ENCODE results near the gene SLC36A4.
"Not testable (repeated sequence)": the region's sequence is repeated elsewhere in the genome, so short reads cannot be mapped to it uniquely, and the experiment has no call there.

The SLC36A4 gene

DNA sequence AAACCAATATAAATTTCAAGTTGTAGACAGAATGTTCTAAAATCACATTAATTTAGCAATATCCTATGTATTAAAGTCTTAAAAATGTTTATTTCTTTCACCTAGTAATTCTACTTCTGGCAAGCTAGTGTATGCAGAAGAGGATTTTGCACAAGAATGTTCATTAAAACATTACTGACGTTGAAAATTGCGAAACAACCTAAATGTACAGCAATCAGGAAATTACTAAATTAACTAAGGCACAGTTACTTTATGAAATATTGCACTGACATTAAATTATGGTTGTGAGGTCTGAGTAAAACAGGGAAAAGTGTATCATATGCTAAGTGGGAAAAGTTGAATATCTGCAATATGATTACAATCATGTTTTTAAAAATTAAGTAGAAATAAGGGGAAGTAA, 4.1 kb downstream of the SLC36A4 start:
- DNase-seq: no peak

DNA sequence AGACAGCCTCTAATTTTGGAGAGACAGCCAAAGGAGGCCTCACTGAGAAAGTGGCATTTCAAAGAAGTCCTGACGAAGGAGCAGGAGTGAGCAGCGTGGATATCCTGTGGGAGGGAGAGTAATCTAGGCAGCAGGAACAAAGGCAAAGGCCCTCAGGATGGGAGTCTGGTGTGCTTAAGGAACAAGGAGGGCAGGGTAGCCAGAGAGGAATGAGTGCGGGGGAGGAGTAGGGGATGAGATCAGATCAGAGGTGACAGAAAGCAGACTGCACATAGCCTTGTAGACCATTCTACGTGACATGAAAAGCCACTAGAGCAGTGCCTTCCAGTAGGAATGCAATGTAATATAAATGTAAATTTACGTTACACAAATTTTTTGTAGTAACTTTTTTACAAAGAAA, 5.6 kb downstream of the SLC36A4 start:
- DNase-seq: no peak

DNA sequence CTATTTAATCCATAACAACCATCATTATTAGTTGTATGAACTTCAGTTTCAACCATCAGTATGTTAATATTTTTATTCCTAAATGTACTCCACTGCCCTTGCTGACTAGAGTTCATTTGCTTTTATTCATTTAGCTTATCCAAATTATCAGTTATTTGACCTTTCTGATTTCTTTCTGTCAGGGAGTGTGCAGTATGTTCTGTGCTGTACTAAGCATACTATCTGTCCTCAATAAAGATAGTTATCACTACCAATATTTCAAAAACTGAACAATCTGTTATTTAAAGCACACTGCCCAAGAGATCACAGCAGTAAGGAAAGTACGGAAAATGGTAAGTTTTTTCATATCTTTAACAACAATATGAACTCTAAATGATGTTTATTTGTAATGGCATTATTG, 8.3 kb downstream of the SLC36A4 start:
- no peak for DNase-seq

DNA sequence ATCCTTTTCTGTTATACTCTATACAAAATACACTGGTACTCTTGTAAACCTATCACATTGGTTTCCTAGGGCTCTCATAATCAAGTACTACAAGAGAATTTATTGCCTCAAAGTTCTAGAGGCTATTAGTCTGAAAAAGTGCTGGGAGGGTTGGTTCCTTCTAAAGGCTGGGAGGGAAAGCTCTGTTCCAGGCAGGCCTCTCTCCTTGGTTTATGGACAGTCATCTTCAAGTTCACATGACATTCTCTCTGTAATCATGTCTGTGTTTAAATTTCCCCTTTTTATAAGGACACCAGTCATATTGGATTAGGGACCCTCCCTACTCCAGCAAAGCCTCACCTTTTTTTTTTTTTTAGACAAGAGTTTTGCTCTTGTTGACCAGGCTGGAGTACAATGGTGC, 9.1 kb downstream of the SLC36A4 start:
- DNase-seq: no peak

DNA sequence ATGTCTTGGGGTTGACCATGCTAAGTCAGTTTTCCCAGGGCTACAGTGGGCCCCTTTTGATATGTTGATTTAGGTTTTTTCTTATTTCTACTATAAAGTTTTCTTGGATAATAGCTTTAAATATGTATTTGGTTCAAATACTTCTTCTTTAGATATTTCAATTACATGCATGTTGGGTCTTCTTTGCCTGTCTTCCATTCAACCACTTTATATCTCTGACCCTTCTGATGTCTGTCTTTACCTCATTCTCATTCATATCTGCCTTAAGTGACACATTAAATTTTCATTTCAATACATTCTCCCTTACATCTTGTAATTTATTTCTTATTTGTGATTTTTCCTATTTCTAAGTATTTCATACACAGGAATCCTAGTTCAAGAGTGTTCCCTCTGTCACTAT, 10.5 kb downstream of the SLC36A4 start:
- no peak for DNase-seq

DNA sequence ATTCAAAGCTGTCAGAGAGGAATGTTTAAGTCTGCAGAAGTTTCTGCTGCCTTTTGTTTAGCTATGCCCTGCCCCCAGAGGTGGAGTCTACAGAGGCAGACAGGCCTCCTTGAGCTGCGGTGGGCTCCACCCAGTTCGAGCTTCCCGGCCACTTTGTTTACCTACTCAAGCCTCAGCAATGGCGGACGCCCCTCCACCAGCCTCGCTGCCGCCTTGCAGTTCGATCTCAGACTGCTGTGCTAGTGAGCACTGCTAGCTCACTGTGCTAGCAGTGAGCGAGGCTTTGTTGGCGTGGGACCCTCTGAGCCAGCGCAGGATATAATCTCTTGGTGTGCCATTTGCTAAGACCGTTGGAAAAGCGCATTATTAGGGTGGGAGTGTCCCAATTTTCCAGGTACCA, 19.9 kb downstream of the SLC36A4 start:
- DNase-seq: not testable (repeated sequence)

DNA sequence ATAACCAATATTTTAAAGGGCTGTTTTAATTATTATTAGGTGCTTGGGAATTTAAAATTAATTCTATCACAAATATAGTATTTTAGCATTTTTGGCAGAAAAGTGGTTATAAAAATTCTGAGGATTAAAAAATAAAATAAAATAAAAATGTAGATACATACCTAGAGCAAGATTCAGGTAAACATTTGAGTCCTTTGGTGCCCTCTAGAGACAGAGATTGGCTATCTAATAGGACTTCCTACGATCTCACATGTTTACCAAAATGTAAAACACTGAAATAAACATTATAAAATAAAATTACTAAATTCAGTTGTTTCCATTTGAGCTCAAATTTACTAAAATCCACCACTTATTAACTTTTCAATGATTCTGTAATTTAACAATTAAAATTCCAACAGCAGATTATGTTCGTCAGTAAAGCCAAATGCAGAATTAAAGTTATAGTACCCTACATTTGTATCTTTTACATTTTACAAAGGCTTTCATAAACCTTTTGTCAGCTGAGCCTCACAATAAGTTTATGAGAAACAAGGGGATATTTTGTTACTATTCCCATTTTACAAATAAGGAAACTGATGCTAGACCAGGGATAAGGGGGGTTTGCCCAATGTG, 27.7 kb downstream of the SLC36A4 start:
- peak; percentile 8 for DNase-seq

DNA sequence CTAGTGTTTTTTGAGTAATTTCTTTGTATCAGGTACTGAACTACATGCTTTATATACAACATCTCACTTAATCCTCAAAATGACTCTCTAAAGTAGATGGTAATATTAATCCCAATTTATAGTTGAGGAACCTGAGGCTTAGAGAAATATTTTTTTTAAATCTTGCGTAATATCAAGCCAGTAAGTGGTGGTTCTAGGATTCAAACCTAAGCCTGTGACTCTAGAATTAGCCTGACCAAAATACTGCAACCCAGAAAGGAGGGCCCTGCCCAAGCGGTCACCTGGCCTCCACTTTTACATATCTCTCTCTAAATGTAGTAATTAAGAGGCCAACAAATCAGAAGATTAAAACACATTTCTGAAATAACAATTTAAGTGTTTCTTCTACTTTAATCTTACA, 28.6 kb downstream of the SLC36A4 start:
- no peak for DNase-seq

DNA sequence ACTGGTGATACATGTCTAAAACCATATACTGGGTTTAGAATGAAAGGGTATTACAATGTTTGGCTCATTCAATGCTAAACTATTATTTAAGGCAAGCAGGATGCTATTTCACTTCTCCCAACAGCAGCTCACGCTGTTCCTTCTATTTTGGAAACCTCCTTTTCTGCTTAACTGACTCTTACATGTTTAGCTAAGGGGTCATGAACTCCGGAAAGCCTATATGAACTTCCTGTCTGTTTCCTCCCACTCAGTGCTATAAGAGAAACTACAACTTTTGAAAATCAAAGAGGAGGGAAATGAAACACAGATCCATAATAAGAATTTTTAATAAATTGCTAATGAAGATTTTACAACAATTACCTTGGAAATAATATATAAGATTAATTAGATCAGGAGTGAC, 30.9 kb downstream of the SLC36A4 start:
- no peak for DNase-seq

DNA sequence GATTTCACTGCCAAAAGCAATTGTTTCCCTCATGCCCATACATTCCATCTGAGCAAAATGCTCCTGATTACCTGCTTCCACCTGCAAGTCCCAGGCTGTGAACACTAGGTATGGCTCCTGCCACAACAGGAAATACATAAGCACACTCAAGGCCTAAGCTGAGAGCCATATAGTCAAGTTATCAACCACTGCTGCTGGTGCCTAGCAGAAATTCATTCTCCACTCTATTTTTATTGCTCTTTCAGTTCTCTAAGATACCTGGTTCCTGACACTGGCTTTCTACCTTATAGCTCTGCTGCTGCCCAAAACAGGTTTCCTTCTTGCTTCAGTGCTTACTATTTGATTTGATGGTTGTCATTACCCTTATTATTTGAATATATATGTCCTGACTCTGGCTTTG, 31.6 kb downstream of the SLC36A4 start:
- DNase-seq: no peak

DNA sequence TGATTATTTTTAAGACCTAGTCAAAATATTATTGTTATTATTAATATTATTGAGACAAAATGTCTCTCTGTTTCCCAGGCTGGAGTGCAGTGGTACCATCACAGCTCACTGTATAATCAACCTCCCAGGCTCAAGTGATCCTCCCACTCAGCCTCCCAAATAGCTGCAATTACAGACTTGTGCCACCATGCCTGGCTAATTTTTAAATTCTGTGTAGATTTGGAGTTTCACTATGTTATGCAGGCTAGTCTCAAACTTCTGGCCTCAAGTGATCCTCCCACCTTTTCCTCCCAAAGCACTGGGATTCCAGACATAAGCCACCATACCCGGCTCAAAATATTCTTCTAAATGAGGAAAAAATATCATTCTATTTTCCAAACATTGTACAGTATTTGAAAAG, 37.0 kb downstream of the SLC36A4 start:
- no peak for DNase-seq

DNA sequence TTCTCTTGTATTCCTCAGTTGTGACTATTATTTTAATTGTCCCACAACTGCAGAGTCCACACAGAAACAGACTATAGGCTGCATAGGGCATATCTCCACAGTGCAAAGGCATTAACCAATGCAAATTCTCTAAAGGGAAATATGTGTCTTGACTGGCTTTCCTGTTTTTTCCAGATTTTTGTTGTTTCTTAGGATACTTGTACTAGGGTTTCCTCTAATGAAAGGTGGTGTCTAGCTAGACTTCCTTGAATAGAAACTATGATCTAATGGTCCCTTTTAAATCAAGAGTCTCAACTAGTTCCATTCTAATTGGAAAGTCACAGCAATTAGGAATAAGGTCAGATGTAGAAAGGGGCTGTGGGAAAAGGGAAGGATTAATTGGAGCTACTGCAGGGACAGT, 37.6 kb downstream of the SLC36A4 start:
- DNase-seq: no peak

DNA sequence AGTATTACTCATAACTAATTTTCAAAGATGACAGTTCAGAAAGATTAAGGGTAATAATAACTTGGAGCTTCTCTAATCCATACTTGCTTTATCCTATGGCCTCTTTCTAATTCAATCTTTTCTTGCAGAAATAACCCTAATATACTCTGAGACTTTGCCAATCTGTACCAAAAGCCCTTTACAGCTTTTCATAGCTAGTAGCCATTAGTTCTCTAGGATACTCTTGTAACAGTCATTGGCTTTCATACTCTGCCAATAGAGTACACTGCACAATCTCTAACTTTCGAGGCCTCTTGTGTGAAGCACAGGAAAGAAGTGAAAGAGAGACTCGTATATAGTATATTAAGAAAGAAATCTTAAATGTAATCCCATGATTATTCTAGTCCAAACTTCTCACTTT, 38.1 kb downstream of the SLC36A4 start:
- no peak for DNase-seq

DNA sequence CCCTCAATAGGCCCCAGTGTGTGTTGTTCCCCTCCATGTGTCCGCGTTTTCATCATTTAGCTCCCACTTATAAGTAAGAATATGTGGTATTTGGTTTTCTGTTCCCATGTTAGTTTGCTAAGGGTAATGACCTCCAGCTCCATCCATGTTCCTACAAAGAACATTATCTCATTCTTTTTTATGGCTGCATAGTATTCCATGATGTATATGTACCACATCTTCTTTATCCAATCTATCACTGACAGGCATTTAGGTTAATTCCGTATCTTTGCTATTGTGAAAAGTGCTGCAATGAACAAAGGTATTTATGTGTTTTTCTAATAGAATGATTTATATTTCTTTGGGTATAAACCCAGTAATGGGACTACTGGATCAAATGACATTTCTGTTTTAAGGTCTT, 42.1 kb downstream of the SLC36A4 start:
- no peak for DNase-seq

DNA sequence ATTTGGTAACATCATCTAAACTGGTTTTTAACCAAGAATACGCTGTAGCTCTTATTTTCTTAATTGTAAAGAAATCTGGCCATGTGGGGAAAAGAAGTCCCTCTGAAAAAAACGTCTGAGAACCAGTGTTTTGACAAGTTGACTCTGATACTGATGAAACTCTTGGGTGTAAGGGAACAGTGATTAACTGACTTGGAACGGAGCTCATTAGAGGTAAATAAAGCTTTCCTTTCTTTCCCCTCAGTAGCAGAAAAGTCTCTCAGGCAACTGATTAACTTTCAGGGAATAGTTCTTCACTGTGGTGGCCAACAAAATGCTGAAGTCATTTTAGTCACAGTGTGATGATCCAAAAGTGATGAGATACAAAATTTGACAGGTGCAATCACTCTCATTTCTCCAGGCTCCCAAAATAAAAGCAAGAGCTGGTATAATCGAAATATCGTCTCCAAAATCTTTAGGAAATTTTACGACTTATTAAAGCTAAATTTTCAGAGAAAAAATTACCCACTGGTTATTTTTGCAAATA, 52.3 kb downstream of the SLC36A4 start:
- no peak for DNase-seq

DNA sequence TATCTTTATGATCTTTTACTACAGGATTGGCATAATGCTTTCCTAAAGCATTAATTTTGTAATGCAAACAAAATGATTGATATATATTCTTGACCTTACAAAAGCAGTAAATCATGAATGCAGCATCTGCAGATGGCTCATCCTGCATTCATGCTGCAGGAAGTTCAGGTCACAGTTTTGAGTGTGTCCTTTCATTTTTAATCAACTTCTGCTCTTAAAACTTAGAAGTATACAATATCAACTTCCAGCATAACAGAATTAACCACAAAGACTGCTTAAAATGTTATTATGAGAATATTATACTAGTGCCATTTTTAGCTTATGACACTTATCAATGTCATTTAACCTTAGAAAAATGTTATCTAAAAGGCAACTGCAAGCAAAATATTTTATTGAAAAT, 54.0 kb downstream of the SLC36A4 start:
- DNase-seq: no peak

DNA sequence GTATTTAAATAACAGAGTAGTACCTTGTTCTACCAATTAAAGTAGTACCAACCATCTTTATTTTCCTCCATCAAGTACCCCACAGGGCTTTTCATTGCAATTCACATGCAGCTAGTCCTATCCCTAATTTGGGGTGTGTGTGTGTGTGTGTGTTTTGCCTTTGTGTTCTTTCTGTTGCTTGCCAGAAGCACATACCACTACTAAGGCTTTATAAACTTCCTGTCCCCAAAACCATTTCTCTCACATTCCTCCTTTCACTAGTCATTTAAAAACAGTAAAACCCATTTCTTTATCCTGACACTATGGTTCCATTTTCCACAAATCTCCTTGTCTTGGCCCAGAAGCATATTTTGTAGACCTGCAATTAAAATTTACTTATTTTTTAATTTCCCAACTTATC, 54.6 kb downstream of the SLC36A4 start:
- DNase-seq: no peak

DNA sequence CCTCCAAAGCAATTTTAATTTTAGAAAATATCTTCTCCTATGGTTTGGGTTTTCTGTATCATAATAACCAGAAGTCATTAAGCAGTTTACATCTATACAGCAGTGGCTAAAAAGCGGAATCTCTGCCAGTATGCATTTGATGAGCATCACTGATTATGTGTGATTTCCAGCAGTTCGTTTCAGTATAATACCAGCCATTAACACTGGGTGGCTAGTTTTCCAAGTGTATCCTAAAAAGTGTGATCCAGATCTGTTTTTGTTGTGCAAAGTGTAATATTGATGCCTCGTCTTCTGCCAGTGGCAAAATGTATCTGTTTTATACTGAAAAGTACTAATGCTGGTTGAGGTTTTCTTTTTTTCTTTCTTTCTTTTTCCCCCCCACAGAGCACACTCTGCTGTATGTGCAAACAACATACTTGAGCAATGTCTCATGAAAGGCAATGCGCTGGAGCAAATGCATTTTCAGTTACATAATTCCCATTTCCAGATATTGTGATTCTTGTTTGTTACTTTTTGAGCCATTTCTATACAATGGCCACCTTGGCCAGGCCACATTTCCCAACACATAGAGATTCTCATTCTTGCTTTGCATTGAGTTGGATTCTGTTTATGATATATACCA, 64.2 kb downstream of the SLC36A4 start:
- no peak for DNase-seq

DNA sequence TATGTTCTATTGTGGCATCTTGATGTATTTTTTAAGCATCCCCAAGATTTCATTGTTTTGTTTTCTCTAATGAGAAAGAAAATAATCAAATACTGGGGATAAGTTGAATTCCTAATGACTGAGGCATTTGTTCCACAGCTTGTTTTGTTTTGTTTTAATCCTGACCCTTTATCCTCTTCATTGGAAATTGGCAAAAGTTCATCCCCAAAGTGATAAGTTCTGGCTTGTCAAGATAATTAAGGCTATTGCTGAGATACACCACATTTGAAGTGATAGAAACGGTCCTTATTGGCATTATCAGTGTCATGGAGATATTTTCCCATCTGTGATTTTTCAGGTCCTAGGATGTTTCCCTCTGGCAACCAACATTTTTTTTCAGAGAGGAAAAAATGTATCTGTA, 65.0 kb downstream of the SLC36A4 start:
- DNase-seq: no peak

DNA sequence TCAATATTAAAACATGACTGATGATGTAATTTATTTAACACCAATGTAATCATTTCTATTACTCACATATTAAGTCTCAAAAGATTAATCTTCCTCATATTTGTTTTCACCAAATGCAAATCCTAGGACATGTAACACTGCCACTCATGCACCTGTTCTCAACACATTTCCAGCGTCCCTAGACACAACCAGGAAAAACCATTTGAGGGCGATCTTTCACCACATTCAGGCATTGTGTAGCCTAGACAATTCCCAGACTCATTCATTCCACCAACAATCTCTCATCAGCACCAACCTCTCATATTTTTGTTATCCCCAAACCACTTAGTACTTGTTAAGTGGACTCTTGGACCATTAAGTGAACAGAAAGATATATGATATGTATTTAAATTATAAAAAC, 66.1 kb downstream of the SLC36A4 start:
- peak; percentile 1 for DNase-seq

DNA sequence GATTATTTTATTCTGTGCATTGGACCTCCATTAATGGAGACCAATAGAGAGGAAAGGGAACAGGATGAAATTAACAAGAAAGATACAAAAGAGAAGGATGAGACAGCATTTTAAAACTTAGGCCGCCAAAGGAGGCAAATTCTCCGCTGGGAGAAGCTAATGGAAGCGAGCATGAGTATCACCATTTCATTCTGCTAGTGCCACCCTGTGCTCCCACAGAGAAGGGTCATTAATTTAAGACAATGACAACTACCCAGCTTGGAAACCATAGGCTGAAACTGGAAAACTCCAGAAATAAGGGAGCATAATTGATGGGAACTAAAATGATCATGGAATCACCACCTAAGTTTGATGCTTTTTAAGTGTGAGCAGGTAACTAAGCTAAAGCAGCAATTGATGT, 69.2 kb downstream of the SLC36A4 start:
- no peak for DNase-seq

DNA sequence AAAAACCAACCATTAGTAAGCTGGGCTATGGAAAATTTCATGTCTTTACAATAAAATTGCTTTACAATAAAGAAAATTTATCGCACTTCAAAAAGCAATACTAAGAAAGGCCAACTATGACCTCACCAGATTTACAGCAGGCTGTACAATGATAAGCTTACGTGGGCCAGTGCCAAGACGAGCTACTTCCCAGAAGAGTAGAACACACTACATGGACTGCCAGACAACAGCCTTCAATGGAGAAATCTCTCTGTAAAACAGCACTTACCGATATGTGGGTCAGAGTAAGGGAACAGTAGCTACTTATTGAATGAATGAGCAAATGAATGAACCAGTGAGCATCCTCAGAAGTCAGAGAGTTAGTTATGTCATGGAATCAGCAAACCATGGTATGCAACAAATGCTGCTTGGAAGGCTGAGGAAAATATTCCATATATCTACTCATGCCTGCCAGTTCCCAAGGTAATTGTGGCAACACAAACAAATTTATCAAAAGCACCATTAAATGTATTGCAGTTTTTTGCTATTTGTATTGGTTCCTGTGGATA, 74.4 kb downstream of the SLC36A4 start:
- no peak for DNase-seq

DNA sequence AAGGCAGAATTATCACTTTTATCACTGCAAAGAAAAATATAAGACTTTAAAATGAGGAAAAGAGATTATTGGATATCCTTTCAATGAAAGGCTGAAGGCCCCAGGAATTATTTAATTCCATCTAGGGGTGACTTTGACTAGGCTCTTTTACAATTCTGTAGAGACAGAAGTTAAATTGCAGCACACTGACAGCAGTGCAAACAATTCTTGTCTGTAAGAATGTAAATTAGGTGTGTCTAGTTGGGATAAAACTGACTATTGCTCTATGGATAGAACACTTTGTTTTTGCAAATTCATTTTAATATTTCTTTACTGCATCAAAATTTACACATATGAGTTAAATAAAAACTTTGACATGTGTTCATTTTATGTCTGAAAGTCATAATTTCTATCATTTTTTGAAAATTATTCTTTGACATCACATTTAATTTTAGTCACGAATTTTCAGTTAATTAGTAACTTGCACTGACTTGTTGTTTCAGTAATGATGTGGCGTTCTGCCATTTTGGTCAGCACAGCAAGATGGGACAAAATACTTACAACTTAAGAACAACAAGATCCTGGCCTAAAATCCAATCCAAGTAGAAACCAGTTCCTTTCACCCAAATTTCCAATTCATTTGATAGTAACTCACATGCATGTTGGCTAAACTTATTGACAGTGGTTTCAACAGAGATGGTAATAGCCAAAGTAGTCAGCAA, 75.1 kb downstream of the SLC36A4 start:
- DNase-seq: no peak

DNA sequence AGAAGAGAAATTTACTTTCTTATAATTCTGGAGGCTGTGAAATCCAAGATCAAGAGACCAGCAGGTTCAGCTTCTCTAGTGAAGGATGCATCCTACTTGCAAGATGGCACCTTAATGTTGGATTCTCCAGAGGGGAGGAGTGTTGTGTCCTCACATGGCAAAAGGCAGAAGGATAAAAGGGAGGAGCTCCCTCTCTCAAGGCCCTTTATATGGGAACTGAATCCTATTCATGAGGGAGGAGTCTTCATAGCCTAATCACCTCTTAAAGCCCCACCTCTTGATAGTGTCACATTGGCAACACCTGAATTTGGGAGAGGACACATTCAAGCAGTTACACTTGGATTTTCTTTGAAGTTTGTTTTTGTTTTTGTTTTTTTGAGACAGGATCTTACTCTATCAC, 79.5 kb downstream of the SLC36A4 start:
- no peak for DNase-seq
